D721Med (cell line): ENCODE results near the gene RNF17.
"Not testable (repeated sequence)": the region's sequence is repeated elsewhere in the genome, so short reads cannot be mapped to it uniquely, and the experiment has no call there.

ENCODE experiments used
- DNase-seq: peaks from one replicate; pipeline ENCODE4 v3.0.0; 2011; ENCODE audit warnings: low spot score; ENCODE audit not compliant: insufficient read length
- FAIRE-seq: peaks from 2 replicates; lab custom pipeline; 2011; peaks lifted over from hg19 to GRCh38; lab: Jason Lieb, UNC
- TF ChIP-seq, protein P1 (sequence below): IDR thresholded peaks from 2 replicates; pipeline ENCODE4 v1.5.1; 2012; ENCODE audit warnings: mild to moderate bottlenecking, control low read depth; ENCODE audit not compliant: insufficient read depth; ENCODE audit errors: missing control alignments

Gene RNF17

GRCh38 chr13:24834902-24835510 is 71.0 kb downstream of the RNF17 start:
- DNase-seq (no peak), FAIRE-seq (no peak)
- TF ChIP-seq, protein P1, sequence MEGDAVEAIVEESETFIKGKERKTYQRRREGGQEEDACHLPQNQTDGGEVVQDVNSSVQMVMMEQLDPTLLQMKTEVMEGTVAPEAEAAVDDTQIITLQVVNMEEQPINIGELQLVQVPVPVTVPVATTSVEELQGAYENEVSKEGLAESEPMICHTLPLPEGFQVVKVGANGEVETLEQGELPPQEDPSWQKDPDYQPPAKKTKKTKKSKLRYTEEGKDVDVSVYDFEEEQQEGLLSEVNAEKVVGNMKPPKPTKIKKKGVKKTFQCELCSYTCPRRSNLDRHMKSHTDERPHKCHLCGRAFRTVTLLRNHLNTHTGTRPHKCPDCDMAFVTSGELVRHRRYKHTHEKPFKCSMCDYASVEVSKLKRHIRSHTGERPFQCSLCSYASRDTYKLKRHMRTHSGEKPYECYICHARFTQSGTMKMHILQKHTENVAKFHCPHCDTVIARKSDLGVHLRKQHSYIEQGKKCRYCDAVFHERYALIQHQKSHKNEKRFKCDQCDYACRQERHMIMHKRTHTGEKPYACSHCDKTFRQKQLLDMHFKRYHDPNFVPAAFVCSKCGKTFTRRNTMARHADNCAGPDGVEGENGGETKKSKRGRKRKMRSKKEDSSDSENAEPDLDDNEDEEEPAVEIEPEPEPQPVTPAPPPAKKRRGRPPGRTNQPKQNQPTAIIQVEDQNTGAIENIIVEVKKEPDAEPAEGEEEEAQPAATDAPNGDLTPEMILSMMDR = no peak

DNA sequence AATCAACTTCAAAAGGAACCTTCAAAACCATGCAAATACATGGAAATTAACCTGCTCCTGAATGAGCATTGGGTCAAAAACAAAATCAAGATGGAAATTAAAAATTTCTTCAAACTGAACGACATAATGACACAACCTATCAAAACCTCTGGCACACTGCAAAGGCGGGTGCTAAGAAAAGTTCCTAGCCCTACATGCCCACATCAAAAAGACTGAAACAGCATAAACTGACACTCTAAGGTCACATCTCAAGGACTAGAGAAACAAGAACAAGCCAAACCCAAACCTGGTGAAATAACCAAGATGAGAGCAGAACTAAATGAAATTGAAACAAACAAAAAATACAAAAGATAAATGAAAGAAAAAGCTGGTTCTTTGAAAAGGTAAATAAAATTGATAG is 73.6 kb downstream of the RNF17 start:
- not testable (repeated sequence) for DNase-seq, FAIRE-seq

GRCh38 chr13:24842549-24843274 is 78.7 kb downstream of the RNF17 start:
- FAIRE-seq (no peak), DNase-seq (no peak)
- TF ChIP-seq, protein P1 = no peak

- TF ChIP-seq, protein P1 = no peak
- FAIRE-seq (no peak), DNase-seq (no peak)
Measured at GRCh38 chr13:24851546-24851945, 87.6 kb downstream of the RNF17 start.

GRCh38 chr13:24854311-24854710 is 90.3 kb downstream of the RNF17 start:
- TF ChIP-seq, protein P1 = no peak
- FAIRE-seq = no peak
- no peak for DNase-seq

GRCh38 chr13:24858953-24859352 is 95.0 kb downstream of the RNF17 start:
- FAIRE-seq = no peak
- TF ChIP-seq, protein P1 = no peak
- no peak for DNase-seq

DNA sequence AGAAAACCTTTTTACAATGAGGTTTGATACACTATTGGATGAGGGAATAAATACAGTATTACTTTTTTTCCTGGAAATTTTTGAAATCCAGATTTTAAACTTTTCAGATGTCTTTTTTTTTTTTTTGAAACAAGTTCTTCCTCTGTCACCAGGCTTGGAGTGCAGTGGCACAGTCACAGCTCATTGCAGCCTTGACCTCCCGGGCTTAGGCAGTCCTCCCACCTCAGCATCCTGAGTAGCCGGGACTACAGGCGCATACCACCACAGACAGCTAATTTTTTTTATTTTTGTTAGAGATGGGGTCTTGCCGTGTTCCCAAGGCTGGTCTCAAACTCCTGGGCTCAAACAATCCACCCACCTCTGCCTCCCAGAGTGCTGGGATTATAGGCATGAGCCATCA is 96.8 kb downstream of the RNF17 start:
- FAIRE-seq = no peak

More for the DNA sequence above, 96.8 kb downstream of the RNF17 start:
- TF ChIP-seq, protein P1 = no peak
- no peak for DNase-seq
